B cell (primary cell): ENCODE results near the gene ATP11A.

Experiments
- CTCF ChIP-seq: fragments of 200-600 bp; IDR thresholded peaks from one replicate; pipeline ENCODE4 v1.8.0; 2022; ENCODE audit warnings: antibody characterized with exemption, mild to moderate bottlenecking
- EZH2 ChIP-seq: IDR thresholded peaks from 2 replicates; pipeline ENCODE4 v1.6.1; 2012; ENCODE audit warnings: borderline replicate concordance, low read depth, mild to moderate bottlenecking, moderate library complexity, low read length; ENCODE audit not compliant: insufficient read depth, poor library complexity, severe bottlenecking

GRCh38 chr13:112709825-112710783 lies 20.3 kb downstream of the ATP11A start:
- TF ChIP-seq CTCF, result no peak
- TF ChIP-seq EZH2, result no peak
